WTC11 (cell line): ENCODE results near the gene NEDD4. TPM values are rescaled to one million over a fixed set of nuclear protein-coding genes. Genes with fewer than 3 reads are reported as not detected.
"Not testable (repeated sequence)": the region's sequence is repeated elsewhere in the genome, so short reads cannot be mapped to it uniquely, and the experiment has no call there.

ENCODE experiments used
- ATAC-seq: fragments of 200-7000 bp; cut with Tn5 transposase; 2 replicates; pipeline ENCODE4 v1.10.0; 2021; ENCODE audit warnings: mild to moderate bottlenecking, moderate library complexity
- CTCF ChIA-PET: fragments of 300-600 bp; sonication (Branson Sonifier 250); formaldehyde crosslinking; loops from one replicate; lab custom pipeline; 2021; ENCODE audit warnings: antibody characterized with exemption; lab: Charles Lee
- POLR2A ChIA-PET: fragments of 350-600 bp; sonication (Branson Sonifier 250); formaldehyde crosslinking; loops from one replicate; lab custom pipeline; 2021; ENCODE audit warnings: antibody characterized with exemption; lab: Charles Lee
- DNase-seq: peaks from one replicate; pipeline ENCODE4 v3.0.0; 2021; ENCODE audit warnings: low spot score
- H3K27ac Mint-ChIP-seq: 2 replicates; pipeline ENCODE4 v1.8.0; 2021; ENCODE audit warnings: mixed read lengths
- H3K27me3 Mint-ChIP-seq: 2 replicates; pipeline ENCODE4 v1.8.0; 2021; ENCODE audit warnings: low read depth, mild to moderate bottlenecking, moderate library complexity, mixed read lengths
- H3K36me3 Mint-ChIP-seq: 2 replicates; pipeline ENCODE4 v1.8.0; 2021; ENCODE audit warnings: mixed read lengths
- H3K4me1 Mint-ChIP-seq: 2 replicates; pipeline ENCODE4 v1.8.0; 2022; ENCODE audit warnings: mixed read lengths
- H3K4me3 Mint-ChIP-seq: 2 replicates; pipeline ENCODE4 v1.8.0; 2021; ENCODE audit warnings: mild to moderate bottlenecking, moderate library complexity, mixed read lengths
- H3K9me3 Mint-ChIP-seq: 2 replicates; pipeline ENCODE4 v1.8.0; 2021; ENCODE audit warnings: mixed read lengths
- ELF4 ChIP-seq: sonication (generic); formaldehyde crosslinking; IDR thresholded peaks from 2 replicates; pipeline ENCODE4 v1.8.1; 2022; ENCODE audit warnings: low read depth, mild to moderate bottlenecking, moderate library complexity, missing genetic modification reagents
- GABPB1 ChIP-seq: sonication (generic); formaldehyde crosslinking; IDR thresholded peaks from 2 replicates; pipeline ENCODE4 v1.8.1; 2023; ENCODE audit warnings: mild to moderate bottlenecking, missing genetic modification reagents
- GTF2I ChIP-seq: fragments of 250-450 bp; sonication (Bioruptor Pico); conservative IDR thresholded peaks from 2 replicates; pipeline ENCODE4 v1.4.0; 2021; ENCODE audit warnings: mild to moderate bottlenecking
- HMGA2 ChIP-seq: fragments of 250-450 bp; sonication (Bioruptor Pico); IDR thresholded peaks from 2 replicates; pipeline ENCODE4 v1.4.0; 2021; ENCODE audit warnings: mild to moderate bottlenecking, moderate library complexity
- IRF2 ChIP-seq: sonication (generic); formaldehyde crosslinking; IDR thresholded peaks from 2 replicates; pipeline ENCODE4 v1.8.0; 2022; ENCODE audit warnings: low read depth, missing genetic modification reagents, borderline replicate concordance
- JAZF1 ChIP-seq: fragments of 250-450 bp; sonication (Bioruptor Pico); IDR thresholded peaks from 2 replicates; pipeline ENCODE4 v1.9.0; 2021; ENCODE audit warnings: moderate library complexity, mild to moderate bottlenecking, inconsistent platforms
- MXD4 ChIP-seq: fragments of 250-450 bp; sonication (Bioruptor Pico); IDR thresholded peaks from 2 replicates; pipeline ENCODE4 v1.8.0; 2021; ENCODE audit warnings: mild to moderate bottlenecking, moderate library complexity, borderline replicate concordance
- NFYB ChIP-seq: sonication (generic); formaldehyde crosslinking; conservative IDR thresholded peaks from 2 replicates; pipeline ENCODE4 v1.8.0; 2022; ENCODE audit warnings: low read depth, missing genetic modification reagents
- RORB ChIP-seq: fragments of 250-450 bp; sonication (Bioruptor Pico); IDR thresholded peaks from 2 replicates; pipeline ENCODE4 v1.9.0; 2021; ENCODE audit warnings: mild to moderate bottlenecking
- SOX15 ChIP-seq: fragments of 250-450 bp; sonication (Bioruptor Pico); IDR thresholded peaks from 2 replicates; pipeline ENCODE4 v1.9.0; 2021; ENCODE audit warnings: mild to moderate bottlenecking
- TCF7 ChIP-seq: sonication (generic); formaldehyde crosslinking; IDR thresholded peaks from 2 replicates; pipeline ENCODE4 v1.8.0; 2022; ENCODE audit warnings: mild to moderate bottlenecking, low read depth, missing genetic modification reagents, moderate library complexity
- ZNF121 ChIP-seq: sonication (generic); formaldehyde crosslinking; IDR thresholded peaks from 2 replicates; pipeline ENCODE4 v1.8.0; 2023; ENCODE audit warnings: missing genetic modification reagents
- ZNF219 ChIP-seq: sonication (generic); formaldehyde crosslinking; IDR thresholded peaks from 2 replicates; pipeline ENCODE4 v1.8.0; 2023; ENCODE audit warnings: missing genetic modification reagents, mild to moderate bottlenecking, borderline replicate concordance
- ZNF232 ChIP-seq: sonication (generic); formaldehyde crosslinking; IDR thresholded peaks from 2 replicates; pipeline ENCODE4 v1.8.0; 2022; ENCODE audit warnings: mild to moderate bottlenecking, missing genetic modification reagents
- ZNF416 ChIP-seq: fragments of 250-450 bp; sonication (Bioruptor Pico); IDR thresholded peaks from 2 replicates; pipeline ENCODE4 v1.9.0; 2021; ENCODE audit warnings: mild to moderate bottlenecking, inconsistent platforms
- ZNF423 ChIP-seq: fragments of 250-450 bp; sonication (Bioruptor Pico); IDR thresholded peaks from 2 replicates; pipeline ENCODE4 v2.1.2; 2022; ENCODE audit warnings: mild to moderate bottlenecking, moderate library complexity
- ZNF671 ChIP-seq: fragments of 250-450 bp; sonication (Bioruptor Pico); IDR thresholded peaks from 2 replicates; pipeline ENCODE4 v1.8.0; 2021; ENCODE audit warnings: mild to moderate bottlenecking
- total RNA-seq: library from RNA; stranded (reverse); gene quantifications from 3 replicates; pipeline ENCODE4 v1.2.3, GENCODE V29; 2021
- TF ChIP-seq, protein P1 (sequence below): sonication (generic); formaldehyde crosslinking; conservative IDR thresholded peaks from 2 replicates; pipeline ENCODE4 v1.8.1; 2022; ENCODE audit warnings: mild to moderate bottlenecking, missing genetic modification reagents
- TF ChIP-seq, protein P2 (sequence below): sonication (generic); formaldehyde crosslinking; conservative IDR thresholded peaks from 2 replicates; pipeline ENCODE4 v1.8.1; 2023; ENCODE audit warnings: mild to moderate bottlenecking, low read depth, missing genetic modification reagents, moderate library complexity
- TF ChIP-seq, protein P3 (sequence below): fragments of 250-450 bp; sonication (Bioruptor Pico); IDR thresholded peaks from 2 replicates; pipeline ENCODE4 v1.9.0; 2021; ENCODE audit warnings: mild to moderate bottlenecking
- TF ChIP-seq, protein P4 (sequence below): sonication (generic); formaldehyde crosslinking; IDR thresholded peaks from 2 replicates; pipeline ENCODE4 v1.8.1; 2022; ENCODE audit warnings: low read depth, missing genetic modification reagents, borderline replicate concordance

NEDD4 gene
- total RNA-seq, 1 experiment from 2014 or later: 4.5 TPM

DNA sequence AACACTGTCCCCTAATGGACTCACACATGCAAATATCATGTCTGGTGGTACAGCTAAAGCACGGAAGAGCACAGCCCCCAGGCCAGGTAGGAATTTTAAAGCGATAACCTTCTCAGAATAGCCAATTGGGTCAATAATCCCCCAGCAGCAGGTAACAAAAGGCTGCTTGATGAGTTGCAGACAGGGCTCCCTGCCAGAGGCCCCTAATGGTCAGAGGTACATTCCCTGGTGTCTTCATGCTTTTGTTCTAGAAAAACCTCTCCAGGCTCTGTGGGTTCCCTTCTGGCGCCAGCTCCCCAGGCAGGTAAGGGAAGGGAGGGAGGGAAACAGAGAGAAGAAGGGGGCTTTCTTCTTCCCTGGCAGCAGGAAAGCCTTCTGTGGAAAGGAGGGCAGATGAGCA, 207.1 kb downstream of the NEDD4 start:
- ChIA-PET CTCF (interaction anchor here (0.7 to 2.9 kb wide), 8 partner anchors 12 to 379 kb away, joined by 3 to 16 read pairs (median 4); no protein-coding TSS in a partner anchor), POLR2A (no interaction called here)
- 0 out of 2 replicates have a peak, but pooled peaks have one; percentile 9 for TF ChIP-seq ZNF423 (CRISPR knock-in tag)
- no peak for TF ChIP-seq JAZF1 (CRISPR knock-in tag)
- Mint-ChIP-seq H3K27me3 (peaks cover 4% of the 10 kb centered on the region), H3K36me3 (no peaks in the 10 kb centered on the region), H3K9me3 (no peaks in the 10 kb centered on the region), H3K4me3 (no peak overlapping the region), H3K27ac (no peak overlapping the region), H3K4me1 (peaks cover 19% of the 10 kb centered on the region)
- DNase-seq: no peak
- ATAC-seq: peak; percentile 87

DNA sequence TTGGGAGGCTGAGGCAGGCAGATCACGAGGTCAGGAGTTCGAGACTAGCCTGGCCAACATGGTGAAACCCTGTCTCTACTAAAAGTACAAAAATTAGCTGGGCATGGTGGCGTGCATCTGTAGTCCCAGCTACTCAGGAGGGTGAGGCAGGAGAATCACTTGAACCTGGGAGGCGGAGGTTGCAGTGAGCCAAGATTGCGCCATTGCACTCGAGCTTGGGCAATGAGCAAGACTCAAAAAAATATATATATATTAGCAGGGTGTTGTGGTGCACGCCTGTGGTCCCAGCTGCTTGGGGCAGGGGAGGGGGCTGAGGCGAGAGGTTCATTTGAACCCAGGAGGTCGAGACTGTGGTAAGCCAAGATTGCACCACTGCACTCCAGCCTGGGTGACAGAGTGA, 207.8 kb downstream of the NEDD4 start:
- peaks cover 19% of the 10 kb centered on the region for H3K4me1 Mint-ChIP-seq
- H3K9me3 Mint-ChIP-seq, H3K36me3 Mint-ChIP-seq, H3K27ac Mint-ChIP-seq, DNase-seq, ATAC-seq, POLR2A ChIA-PET, H3K4me3 Mint-ChIP-seq: not testable (repeated sequence)
- CTCF ChIA-PET: interaction anchor here (0.9 to 2.9 kb wide), 5 partner anchors 11 to 144 kb away, joined by 3 to 16 read pairs (median 4); no protein-coding TSS in a partner anchor
- peaks cover 11% of the 10 kb centered on the region for H3K27me3 Mint-ChIP-seq

DNA sequence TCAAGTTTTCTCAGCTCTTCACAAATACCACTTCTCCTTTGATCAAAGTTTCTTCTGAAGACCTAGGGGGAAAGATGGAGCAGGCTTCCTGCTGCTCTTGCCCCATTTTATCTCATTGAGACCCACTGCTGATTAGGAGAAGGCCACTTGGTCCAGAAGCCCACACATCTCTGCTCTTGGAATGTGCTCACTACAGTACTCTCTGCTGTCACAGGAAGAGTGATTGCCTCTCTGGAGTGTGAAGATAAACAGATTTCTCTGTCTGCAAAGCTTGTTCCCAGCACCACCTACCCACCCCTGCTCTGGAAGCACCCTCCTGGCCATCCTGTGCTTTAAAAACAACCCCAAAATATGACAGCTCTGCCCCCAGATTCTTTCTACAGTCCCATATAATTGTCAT, 209.1 kb downstream of the NEDD4 start:
- DNase-seq (no peak), ATAC-seq (no peak)
- H3K27ac Mint-ChIP-seq: no peak overlapping the region
- H3K27me3 Mint-ChIP-seq: peaks cover 14% of the 10 kb centered on the region
- no peaks in the 10 kb centered on the region for H3K36me3 Mint-ChIP-seq
- POLR2A ChIA-PET: no interaction called here
- H3K9me3 Mint-ChIP-seq: no peaks in the 10 kb centered on the region
- TF ChIP-seq IRF2 (CRISPR knock-in tag): no peak
- CTCF ChIA-PET: interaction anchor here (1.2 to 2.6 kb wide), 2 partner anchors 10 to 136 kb away, joined by 3 to 17 read pairs; no protein-coding TSS in a partner anchor
- H3K4me3 Mint-ChIP-seq: no peak overlapping the region
- peaks cover 19% of the 10 kb centered on the region for H3K4me1 Mint-ChIP-seq

DNA sequence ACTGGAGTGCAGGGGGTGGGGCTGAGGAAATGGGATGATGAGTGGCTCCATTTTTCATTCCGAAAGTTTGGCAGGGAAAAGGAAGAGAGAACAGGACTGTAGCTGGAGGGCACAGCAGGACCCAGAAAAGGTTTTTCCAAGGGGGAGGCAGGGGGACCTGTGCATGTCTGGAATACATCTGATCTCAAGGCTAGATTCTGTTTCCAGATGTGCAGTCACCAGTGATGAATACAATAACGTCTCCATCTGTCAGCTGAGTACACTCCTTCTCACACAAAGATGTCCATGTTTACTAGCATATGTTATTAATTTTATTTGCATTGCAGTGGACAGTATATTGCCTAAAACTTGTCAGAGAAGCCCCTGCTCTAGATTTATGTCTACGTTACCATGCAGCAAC, 210.5 kb downstream of the NEDD4 start:
- no peak for DNase-seq
- ChIA-PET CTCF (interaction anchor here (1.2 to 2.6 kb wide), 3 partner anchors 8 to 344 kb away, joined by 3 to 17 read pairs (median 3); no protein-coding TSS in a partner anchor), POLR2A (no interaction called here)
- Mint-ChIP-seq H3K27ac (no peak overlapping the region), H3K4me1 (peaks cover 19% of the 10 kb centered on the region), H3K36me3 (no peaks in the 10 kb centered on the region), H3K27me3 (peaks cover 27% of the 10 kb centered on the region)
- TF ChIP-seq ELF4 (CRISPR knock-in tag) (no peak), ZNF671 (no peak), RORB (CRISPR knock-in tag) (no peak), TCF7 (CRISPR knock-in tag) (no peak), GABPB1 (CRISPR knock-in tag) (no peak), ZNF219 (CRISPR knock-in tag) (no peak), SOX15 (CRISPR knock-in tag) (no peak)
- TF ChIP-seq, protein P1, sequence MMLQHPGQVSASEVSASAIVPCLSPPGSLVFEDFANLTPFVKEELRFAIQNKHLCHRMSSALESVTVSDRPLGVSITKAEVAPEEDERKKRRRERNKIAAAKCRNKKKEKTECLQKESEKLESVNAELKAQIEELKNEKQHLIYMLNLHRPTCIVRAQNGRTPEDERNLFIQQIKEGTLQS (CRISPR knock-in tag): no peak
- TF ChIP-seq, protein P2, sequence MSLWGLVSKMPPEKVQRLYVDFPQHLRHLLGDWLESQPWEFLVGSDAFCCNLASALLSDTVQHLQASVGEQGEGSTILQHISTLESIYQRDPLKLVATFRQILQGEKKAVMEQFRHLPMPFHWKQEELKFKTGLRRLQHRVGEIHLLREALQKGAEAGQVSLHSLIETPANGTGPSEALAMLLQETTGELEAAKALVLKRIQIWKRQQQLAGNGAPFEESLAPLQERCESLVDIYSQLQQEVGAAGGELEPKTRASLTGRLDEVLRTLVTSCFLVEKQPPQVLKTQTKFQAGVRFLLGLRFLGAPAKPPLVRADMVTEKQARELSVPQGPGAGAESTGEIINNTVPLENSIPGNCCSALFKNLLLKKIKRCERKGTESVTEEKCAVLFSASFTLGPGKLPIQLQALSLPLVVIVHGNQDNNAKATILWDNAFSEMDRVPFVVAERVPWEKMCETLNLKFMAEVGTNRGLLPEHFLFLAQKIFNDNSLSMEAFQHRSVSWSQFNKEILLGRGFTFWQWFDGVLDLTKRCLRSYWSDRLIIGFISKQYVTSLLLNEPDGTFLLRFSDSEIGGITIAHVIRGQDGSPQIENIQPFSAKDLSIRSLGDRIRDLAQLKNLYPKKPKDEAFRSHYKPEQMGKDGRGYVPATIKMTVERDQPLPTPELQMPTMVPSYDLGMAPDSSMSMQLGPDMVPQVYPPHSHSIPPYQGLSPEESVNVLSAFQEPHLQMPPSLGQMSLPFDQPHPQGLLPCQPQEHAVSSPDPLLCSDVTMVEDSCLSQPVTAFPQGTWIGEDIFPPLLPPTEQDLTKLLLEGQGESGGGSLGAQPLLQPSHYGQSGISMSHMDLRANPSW (CRISPR knock-in tag): no peak
- TF ChIP-seq, all 79 proteins: peak for 0
- no peak overlapping the region for H3K4me3 Mint-ChIP-seq
- no peak for ATAC-seq
- H3K9me3 Mint-ChIP-seq: no peaks in the 10 kb centered on the region

DNA sequence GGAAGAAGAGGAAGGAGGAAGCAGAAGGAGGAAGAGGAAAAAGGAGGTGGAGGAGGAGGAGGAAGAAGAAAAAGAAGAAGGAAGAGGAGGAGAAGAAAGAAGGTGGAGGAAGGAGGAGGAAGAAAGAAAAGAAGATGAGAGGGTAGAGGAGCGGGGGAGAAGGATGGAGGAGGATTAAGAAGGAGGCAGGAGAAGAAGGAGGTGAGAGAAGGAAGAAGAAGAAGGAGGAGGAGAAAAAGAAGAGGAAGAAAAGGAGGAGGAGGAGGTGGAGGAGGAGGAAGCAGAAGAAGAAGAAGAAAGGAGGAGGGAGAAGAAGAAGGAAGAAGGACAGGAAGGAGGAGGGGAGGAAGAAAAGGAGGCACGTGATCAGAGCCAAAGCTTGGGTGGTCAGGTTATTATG, 213.1 kb downstream of the NEDD4 start:
- no peaks in the 10 kb centered on the region for H3K9me3 Mint-ChIP-seq
- no peak overlapping the region for H3K4me3 Mint-ChIP-seq
- DNase-seq: no peak
- H3K4me1 Mint-ChIP-seq: peaks cover 8% of the 10 kb centered on the region
- peaks cover 27% of the 10 kb centered on the region for H3K27me3 Mint-ChIP-seq
- no peak for ATAC-seq
- no peaks in the 10 kb centered on the region for H3K36me3 Mint-ChIP-seq
- ChIA-PET POLR2A (no interaction called here), CTCF (interaction anchor here (1.4 kb wide), 1 partner anchor 9 kb away, joined by 4 read pairs; no protein-coding TSS in a partner anchor)
- no peak overlapping the region for H3K27ac Mint-ChIP-seq
- TF ChIP-seq MXD4 (CRISPR knock-in tag) (no peak), ZNF232 (CRISPR knock-in tag) (no peak), NFYB (CRISPR knock-in tag) (no peak), ZNF121 (CRISPR knock-in tag) (no peak), HMGA2 (CRISPR knock-in tag) (no peak), GTF2I (CRISPR knock-in tag) (no peak), ZNF416 (CRISPR knock-in tag) (no peak), ZNF423 (CRISPR knock-in tag) (no peak)
- TF ChIP-seq, protein P3, sequence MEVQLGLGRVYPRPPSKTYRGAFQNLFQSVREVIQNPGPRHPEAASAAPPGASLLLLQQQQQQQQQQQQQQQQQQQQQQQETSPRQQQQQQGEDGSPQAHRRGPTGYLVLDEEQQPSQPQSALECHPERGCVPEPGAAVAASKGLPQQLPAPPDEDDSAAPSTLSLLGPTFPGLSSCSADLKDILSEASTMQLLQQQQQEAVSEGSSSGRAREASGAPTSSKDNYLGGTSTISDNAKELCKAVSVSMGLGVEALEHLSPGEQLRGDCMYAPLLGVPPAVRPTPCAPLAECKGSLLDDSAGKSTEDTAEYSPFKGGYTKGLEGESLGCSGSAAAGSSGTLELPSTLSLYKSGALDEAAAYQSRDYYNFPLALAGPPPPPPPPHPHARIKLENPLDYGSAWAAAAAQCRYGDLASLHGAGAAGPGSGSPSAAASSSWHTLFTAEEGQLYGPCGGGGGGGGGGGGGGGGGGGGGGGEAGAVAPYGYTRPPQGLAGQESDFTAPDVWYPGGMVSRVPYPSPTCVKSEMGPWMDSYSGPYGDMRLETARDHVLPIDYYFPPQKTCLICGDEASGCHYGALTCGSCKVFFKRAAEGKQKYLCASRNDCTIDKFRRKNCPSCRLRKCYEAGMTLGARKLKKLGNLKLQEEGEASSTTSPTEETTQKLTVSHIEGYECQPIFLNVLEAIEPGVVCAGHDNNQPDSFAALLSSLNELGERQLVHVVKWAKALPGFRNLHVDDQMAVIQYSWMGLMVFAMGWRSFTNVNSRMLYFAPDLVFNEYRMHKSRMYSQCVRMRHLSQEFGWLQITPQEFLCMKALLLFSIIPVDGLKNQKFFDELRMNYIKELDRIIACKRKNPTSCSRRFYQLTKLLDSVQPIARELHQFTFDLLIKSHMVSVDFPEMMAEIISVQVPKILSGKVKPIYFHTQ (CRISPR knock-in tag): no peak
- TF ChIP-seq, protein P4, sequence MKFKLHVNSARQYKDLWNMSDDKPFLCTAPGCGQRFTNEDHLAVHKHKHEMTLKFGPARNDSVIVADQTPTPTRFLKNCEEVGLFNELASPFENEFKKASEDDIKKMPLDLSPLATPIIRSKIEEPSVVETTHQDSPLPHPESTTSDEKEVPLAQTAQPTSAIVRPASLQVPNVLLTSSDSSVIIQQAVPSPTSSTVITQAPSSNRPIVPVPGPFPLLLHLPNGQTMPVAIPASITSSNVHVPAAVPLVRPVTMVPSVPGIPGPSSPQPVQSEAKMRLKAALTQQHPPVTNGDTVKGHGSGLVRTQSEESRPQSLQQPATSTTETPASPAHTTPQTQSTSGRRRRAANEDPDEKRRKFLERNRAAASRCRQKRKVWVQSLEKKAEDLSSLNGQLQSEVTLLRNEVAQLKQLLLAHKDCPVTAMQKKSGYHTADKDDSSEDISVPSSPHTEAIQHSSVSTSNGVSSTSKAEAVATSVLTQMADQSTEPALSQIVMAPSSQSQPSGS (CRISPR knock-in tag): no peak
